ENCODE measurements around the gene CCDC106.

CCDC106 gene

DNA sequence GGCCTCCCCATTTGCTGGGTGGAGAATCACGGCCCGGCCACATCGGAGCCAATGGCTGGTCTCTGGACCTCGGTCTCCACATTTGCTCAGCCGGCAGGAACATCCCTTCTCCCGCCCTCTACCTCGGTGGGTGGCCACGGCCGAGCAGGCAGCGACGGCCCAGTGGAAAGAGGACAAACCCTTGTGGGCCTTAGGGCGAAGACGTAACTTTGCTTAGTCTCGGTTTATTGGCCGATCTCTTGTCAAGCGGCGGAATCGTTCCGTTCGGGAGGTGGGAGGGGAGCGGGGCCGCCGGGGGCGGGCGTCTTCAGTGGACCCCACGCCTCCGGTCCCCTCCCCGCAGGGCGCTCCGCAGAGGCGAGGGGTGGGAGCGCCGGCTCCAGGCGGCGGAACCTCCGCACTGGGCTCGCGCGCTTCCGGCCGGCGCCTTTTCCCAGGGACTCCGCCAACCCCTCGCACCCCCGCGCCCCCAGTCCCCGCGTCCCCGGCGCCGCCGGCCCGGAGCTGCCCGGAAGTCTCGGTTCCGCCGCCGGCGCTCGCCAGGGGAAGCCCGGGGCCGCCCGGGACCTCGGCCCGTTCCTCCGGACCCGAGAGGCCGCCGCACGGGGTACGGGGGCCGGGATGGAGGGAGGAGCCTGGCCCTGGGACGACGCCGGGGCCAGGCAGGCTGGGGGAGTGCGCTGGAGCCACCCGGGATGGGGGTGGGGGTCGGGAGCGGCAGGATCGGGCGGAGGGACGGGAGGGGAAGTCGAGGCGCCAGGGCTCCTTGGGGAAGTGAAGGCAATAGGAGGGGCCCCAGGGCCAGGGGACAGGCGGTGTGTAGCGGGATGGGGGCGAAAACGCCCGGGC lies 7.2 kb upstream of the CCDC106 start, which contains the start of gene ZNF580 (continued):
- TF ChIP-seq, protein P1, sequence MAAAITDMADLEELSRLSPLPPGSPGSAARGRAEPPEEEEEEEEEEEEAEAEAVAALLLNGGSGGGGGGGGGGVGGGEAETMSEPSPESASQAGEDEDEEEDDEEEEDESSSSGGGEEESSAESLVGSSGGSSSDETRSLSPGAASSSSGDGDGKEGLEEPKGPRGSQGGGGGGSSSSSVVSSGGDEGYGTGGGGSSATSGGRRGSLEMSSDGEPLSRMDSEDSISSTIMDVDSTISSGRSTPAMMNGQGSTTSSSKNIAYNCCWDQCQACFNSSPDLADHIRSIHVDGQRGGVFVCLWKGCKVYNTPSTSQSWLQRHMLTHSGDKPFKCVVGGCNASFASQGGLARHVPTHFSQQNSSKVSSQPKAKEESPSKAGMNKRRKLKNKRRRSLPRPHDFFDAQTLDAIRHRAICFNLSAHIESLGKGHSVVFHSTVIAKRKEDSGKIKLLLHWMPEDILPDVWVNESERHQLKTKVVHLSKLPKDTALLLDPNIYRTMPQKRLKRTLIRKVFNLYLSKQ (tag by site-specific recombination; IDR thresholded peaks at IDR 0.05; ENCODE audit: borderline replicate concordance) = no peak
- TF ChIP-seq ZNF223 (tag by site-specific recombination; IDR thresholded peaks at IDR 0.05) (no peak), ZNF629 (tag by site-specific recombination; IDR thresholded peaks at IDR 0.05) (no peak), TSHZ1 (tag by site-specific recombination; IDR thresholded peaks at IDR 0.05; ENCODE audit: borderline replicate concordance) (no peak), OSR2 (tag by site-specific recombination; IDR thresholded peaks at IDR 0.05) (no peak), HOXA7 (CRISPR knock-in tag; IDR thresholded peaks at IDR 0.05; ENCODE audit: borderline replicate concordance) (no peak), ZNF660 (tag by site-specific recombination; IDR thresholded peaks at IDR 0.05) (peak; percentile 47; the same call in 1 of the 2 replicates), ZBTB7A (tag by site-specific recombination; IDR thresholded peaks at IDR 0.05; ENCODE audit: low read depth) (no peak), ZNF324 (tag by site-specific recombination; IDR thresholded peaks at IDR 0.05) (no peak), ZNF501 (tag by site-specific recombination; IDR thresholded peaks at IDR 0.05) (peak; percentile 49; the same call in 1 of the 2 replicates), ZBTB6 (tag by site-specific recombination; IDR thresholded peaks at IDR 0.05) (peak; percentile 87), ZFHX2 (tag by site-specific recombination; conservative IDR thresholded peaks at IDR 0.05) (peak; percentile 90), ZNF302 (tag by site-specific recombination; IDR thresholded peaks at IDR 0.05; ENCODE audit: low read depth) (no peak), ZNF2 (tag by site-specific recombination; IDR thresholded peaks at IDR 0.05) (no peak), TCF7L2 (IDR thresholded peaks at IDR 0.05; ENCODE audit: borderline replicate concordance, low read depth, low read length) (no peak), ZNF560 (tag by site-specific recombination; IDR thresholded peaks at IDR 0.05; ENCODE audit: borderline replicate concordance) (no peak), ZNF843 (tag by site-specific recombination; IDR thresholded peaks at IDR 0.05) (no peak), ZNF169 (tag by site-specific recombination; IDR thresholded peaks at IDR 0.05) (no peak), ZBTB17 (tag by site-specific recombination; IDR thresholded peaks at IDR 0.05) (peak; percentile 50), ZNF133 (tag by site-specific recombination; IDR thresholded peaks at IDR 0.05) (no peak), ZNF792 (tag by site-specific recombination; IDR thresholded peaks at IDR 0.05) (no peak), SP2 (tag by site-specific recombination; IDR thresholded peaks at IDR 0.05) (peak; percentile 92), ZNF140 (tag by site-specific recombination; IDR thresholded peaks at IDR 0.05) (no peak), ZNF138 (tag by site-specific recombination; IDR thresholded peaks at IDR 0.05; ENCODE audit: borderline replicate concordance) (no peak), GLIS1 (tag by site-specific recombination; IDR thresholded peaks at IDR 0.05) (peak; percentile 85), ZNF561 (tag by site-specific recombination; IDR thresholded peaks at IDR 0.05; ENCODE audit: borderline replicate concordance) (peak; percentile 59; the same call in 1 of the 2 replicates), ZNF624 (tag by site-specific recombination; IDR thresholded peaks at IDR 0.05) (no peak)
- TF ChIP-seq, protein P2, sequence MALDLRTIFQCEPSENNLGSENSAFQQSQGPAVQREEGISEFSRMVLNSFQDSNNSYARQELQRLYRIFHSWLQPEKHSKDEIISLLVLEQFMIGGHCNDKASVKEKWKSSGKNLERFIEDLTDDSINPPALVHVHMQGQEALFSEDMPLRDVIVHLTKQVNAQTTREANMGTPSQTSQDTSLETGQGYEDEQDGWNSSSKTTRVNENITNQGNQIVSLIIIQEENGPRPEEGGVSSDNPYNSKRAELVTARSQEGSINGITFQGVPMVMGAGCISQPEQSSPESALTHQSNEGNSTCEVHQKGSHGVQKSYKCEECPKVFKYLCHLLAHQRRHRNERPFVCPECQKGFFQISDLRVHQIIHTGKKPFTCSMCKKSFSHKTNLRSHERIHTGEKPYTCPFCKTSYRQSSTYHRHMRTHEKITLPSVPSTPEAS (tag by site-specific recombination; IDR thresholded peaks at IDR 0.05) = no peak
- TF ChIP-seq, protein P3, sequence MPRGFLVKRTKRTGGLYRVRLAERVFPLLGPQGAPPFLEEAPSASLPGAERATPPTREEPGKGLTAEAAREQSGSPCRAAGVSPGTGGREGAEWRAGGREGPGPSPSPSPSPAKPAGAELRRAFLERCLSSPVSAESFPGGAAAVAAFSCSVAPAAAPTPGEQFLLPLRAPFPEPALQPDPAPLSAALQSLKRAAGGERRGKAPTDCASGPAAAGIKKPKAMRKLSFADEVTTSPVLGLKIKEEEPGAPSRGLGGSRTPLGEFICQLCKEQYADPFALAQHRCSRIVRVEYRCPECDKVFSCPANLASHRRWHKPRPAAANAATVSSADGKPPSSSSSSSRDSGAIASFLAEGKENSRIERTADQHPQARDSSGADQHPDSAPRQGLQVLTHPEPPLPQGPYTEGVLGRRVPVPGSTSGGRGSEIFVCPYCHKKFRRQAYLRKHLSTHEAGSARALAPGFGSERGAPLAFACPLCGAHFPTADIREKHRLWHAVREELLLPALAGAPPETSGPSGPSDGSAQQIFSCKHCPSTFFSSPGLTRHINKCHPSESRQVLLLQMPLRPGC (tag by site-specific recombination; IDR thresholded peaks at IDR 0.05) = no peak
- TF ChIP-seq, protein P4, sequence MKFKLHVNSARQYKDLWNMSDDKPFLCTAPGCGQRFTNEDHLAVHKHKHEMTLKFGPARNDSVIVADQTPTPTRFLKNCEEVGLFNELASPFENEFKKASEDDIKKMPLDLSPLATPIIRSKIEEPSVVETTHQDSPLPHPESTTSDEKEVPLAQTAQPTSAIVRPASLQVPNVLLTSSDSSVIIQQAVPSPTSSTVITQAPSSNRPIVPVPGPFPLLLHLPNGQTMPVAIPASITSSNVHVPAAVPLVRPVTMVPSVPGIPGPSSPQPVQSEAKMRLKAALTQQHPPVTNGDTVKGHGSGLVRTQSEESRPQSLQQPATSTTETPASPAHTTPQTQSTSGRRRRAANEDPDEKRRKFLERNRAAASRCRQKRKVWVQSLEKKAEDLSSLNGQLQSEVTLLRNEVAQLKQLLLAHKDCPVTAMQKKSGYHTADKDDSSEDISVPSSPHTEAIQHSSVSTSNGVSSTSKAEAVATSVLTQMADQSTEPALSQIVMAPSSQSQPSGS (tag by site-specific recombination; IDR thresholded peaks at IDR 0.05; ENCODE audit: low read depth) = no peak
